Endothelial cell of umbilical vein (primary cell): ENCODE measurements around the gene COL4A1. TPM values are rescaled to one million over a fixed set of nuclear protein-coding genes. Genes with fewer than 3 reads are reported as not detected.
"Not testable (repeated sequence)": the region's sequence is repeated elsewhere in the genome, so short reads cannot be mapped to it uniquely, and the experiment has no call there.

Experiments
- BruUV-seq: library from RNA; stranded (reverse); fragments of 400-500 nt; replicated peaks from 2 replicates; lab custom pipeline; 2021; lab: Mats Ljungman, UMichigan
- CTCF ChIA-PET: fragments of 300-600, 350-600 bp; sonication (Branson Sonifier 250); formaldehyde crosslinking; loops from one replicate; lab custom pipeline; 2021; ENCODE audit warnings: antibody characterized with exemption, inconsistent platforms; lab: Charles Lee
- POLR2A ChIA-PET: fragments of 300-600, 350-600 bp; sonication (Branson Sonifier 250); formaldehyde crosslinking; loops from one replicate; lab custom pipeline; 2021; ENCODE audit warnings: antibody characterized with exemption, inconsistent platforms; lab: Charles Lee
- DNase-seq: peaks from one replicate; pipeline ENCODE4 v3.0.0-alpha.2; 2011; ENCODE audit warnings: low read depth, low spot score
- FAIRE-seq: peaks from 2 replicates; lab custom pipeline; 2011; peaks lifted over from hg19 to GRCh38; lab: Jason Lieb, UNC
- H2AFZ ChIP-seq: 2 replicates; pipeline ENCODE4 v1.6.0; 2012; ENCODE audit warnings: low read depth, low read length, control low read depth, inconsistent platforms
- H3K27ac ChIP-seq: 2 replicates; pipeline ENCODE4 v1.5.1; 2011; ENCODE audit warnings: low read depth, mild to moderate bottlenecking, control low read depth, low read length, moderate library complexity; ENCODE audit not compliant: insufficient read depth
- H3K27me3 ChIP-seq, 2 experiments: 2 replicates each; pipeline versions ENCODE4 v1.6.0 to v1.6.1; 2011; ENCODE audit warnings: low read length in 2 of 2, mixed read lengths in 1 of 2; ENCODE audit not compliant: control insufficient read depth in 2 of 2, insufficient read depth in 2 of 2
- H3K36me3 ChIP-seq, 2 experiments: 2 replicates in 1 of 2; 3 replicates in 1 of 2; pipeline ENCODE4 v1.5.1; 2011; ENCODE audit warnings: low read length in 2 of 2, mild to moderate bottlenecking in 1 of 2, moderate library complexity in 1 of 2; ENCODE audit not compliant: control insufficient read depth in 2 of 2, insufficient read depth in 2 of 2; ENCODE audit errors: extremely low read depth in 1 of 2
- H3K4me1 ChIP-seq: 3 replicates; pipeline ENCODE4 v1.5.1; 2011; ENCODE audit warnings: mild to moderate bottlenecking, low read length; ENCODE audit not compliant: control insufficient read depth, insufficient read depth; ENCODE audit errors: extremely low read depth
- H3K4me2 ChIP-seq: 2 replicates; pipeline ENCODE4 v1.6.1; 2011; ENCODE audit warnings: low read length, control low read depth, mixed read lengths; ENCODE audit not compliant: insufficient read depth
- H3K4me3 ChIP-seq, 3 experiments: fragments of 200-600 bp in 1 of 3; sonication (generic), shearing (Covaris generic) in 1 of 3; replicated peaks in 1 of 3; 2 replicates each; pipeline ENCODE4 v1.5.1; 2011 to 2016; ENCODE audit warnings: control low read depth in 3 of 3, low read length in 3 of 3, mild to moderate bottlenecking in 2 of 3, inconsistent platforms in 1 of 3, low read depth in 1 of 3, moderate library complexity in 1 of 3; ENCODE audit not compliant: insufficient read depth in 1 of 3
- H3K79me2 ChIP-seq: 2 replicates; pipeline ENCODE4 v1.6.0; 2012; ENCODE audit warnings: low read length, inconsistent platforms; ENCODE audit not compliant: control insufficient read depth, insufficient read depth
- H3K9ac ChIP-seq: replicated peaks from 2 replicates; pipeline ENCODE3; 2011; ENCODE audit warnings: low read length, control low read depth; ENCODE audit not compliant: insufficient read depth; ENCODE audit errors: extremely low read depth
- H3K9me1 ChIP-seq: replicated peaks from 3 replicates; pipeline ENCODE4 v1.6.0; 2011; ENCODE audit warnings: mild to moderate bottlenecking, low read length; ENCODE audit not compliant: control insufficient read depth, insufficient read depth; ENCODE audit errors: extremely low read depth
- H3K9me3 ChIP-seq: replicated peaks from 2 replicates; pipeline ENCODE4 v1.5.1; 2012; ENCODE audit warnings: low read length, inconsistent platforms; ENCODE audit not compliant: control insufficient read depth, insufficient read depth
- H4K20me1 ChIP-seq: replicated peaks from 2 replicates; pipeline ENCODE3; 2011; ENCODE audit warnings: mild to moderate bottlenecking, low read length; ENCODE audit not compliant: control insufficient read depth, insufficient read depth; ENCODE audit errors: extremely low read depth
- EZH2 ChIP-seq: IDR thresholded peaks from 2 replicates; pipeline ENCODE4 v1.6.1; 2012; ENCODE audit warnings: borderline replicate concordance, low read depth, mild to moderate bottlenecking, moderate library complexity, low read length, inconsistent platforms; ENCODE audit not compliant: severe bottlenecking
- FOS ChIP-seq: IDR thresholded peaks from 2 replicates; pipeline ENCODE4 v1.6.1; 2011; ENCODE audit warnings: mild to moderate bottlenecking, low read length, moderate library complexity, borderline replicate concordance; ENCODE audit not compliant: insufficient read depth
- GATA2 ChIP-seq: IDR thresholded peaks from 2 replicates; pipeline ENCODE4 v1.7.0; 2011; ENCODE audit warnings: low read depth, mild to moderate bottlenecking, moderate library complexity, mixed read lengths, low read length; ENCODE audit not compliant: insufficient read length, insufficient read depth
- JUN ChIP-seq: IDR thresholded peaks from 2 replicates; pipeline ENCODE4 v1.6.1; 2011; ENCODE audit warnings: borderline replicate concordance, low read depth; ENCODE audit not compliant: insufficient read length, insufficient read depth
- MYC ChIP-seq: IDR thresholded peaks from one replicate; pipeline ENCODE4 v1.6.1; 2011; ENCODE audit warnings: mild to moderate bottlenecking, low read depth, low read length
- POLR2A ChIP-seq: IDR thresholded peaks from 2 replicates; pipeline ENCODE4 v1.6.1; 2012; ENCODE audit warnings: low read depth, mild to moderate bottlenecking, control low read depth, low read length
- POLR2AphosphoS5 ChIP-seq: IDR thresholded peaks from 2 replicates; pipeline ENCODE4 v1.6.1; 2012; ENCODE audit warnings: low read depth, mild to moderate bottlenecking, control low read depth, low read length, moderate library complexity; ENCODE audit not compliant: insufficient read depth
- dilution Hi-C: fragments of 300-500 bp; cut with MboI; formaldehyde crosslinking; loops from one replicate; pipeline ENCODE4 v1.15.0; 2019; ENCODE audit warnings: low sequenced_read_pairs; ENCODE audit not compliant: extremely low pct_ligation_motif_present
- intact Hi-C: fragments of 100-400 bp; cut with micrococcal nuclease; formaldehyde crosslinking; loops from one replicate; pipeline ENCODE4 v1.10.0; 2022
- polyA plus RNA-seq, 4 experiments: library from polyadenylated mRNA; depleted of rRNA in 3 of 4; stranded (reverse) in 3 of 4; unstranded in 1 of 4; fragments of >200 nt; gene quantifications; 2 replicates each; pipeline versions ENCODE4 v1.2.1 to v1.2.3, GENCODE V29; 2011 to 2012; ENCODE audit warnings: missing spikeins in 1 of 4
- total RNA-seq: library from RNA; stranded (reverse); gene quantifications from 2 replicates; pipeline ENCODE4 v1.2.3, GENCODE V29; 2021
- TF ChIP-seq, protein P1 (sequence below): IDR thresholded peaks from 2 replicates; pipeline ENCODE4 v1.6.1; 2011; ENCODE audit not compliant: insufficient read depth, insufficient read length

Gene COL4A1
- total and polyA plus RNA-seq, 2 donors (not counting 3 experiments of a cell fraction or from before 2014, with no cell fraction given) = 384 to 1,119 TPM

DNA sequence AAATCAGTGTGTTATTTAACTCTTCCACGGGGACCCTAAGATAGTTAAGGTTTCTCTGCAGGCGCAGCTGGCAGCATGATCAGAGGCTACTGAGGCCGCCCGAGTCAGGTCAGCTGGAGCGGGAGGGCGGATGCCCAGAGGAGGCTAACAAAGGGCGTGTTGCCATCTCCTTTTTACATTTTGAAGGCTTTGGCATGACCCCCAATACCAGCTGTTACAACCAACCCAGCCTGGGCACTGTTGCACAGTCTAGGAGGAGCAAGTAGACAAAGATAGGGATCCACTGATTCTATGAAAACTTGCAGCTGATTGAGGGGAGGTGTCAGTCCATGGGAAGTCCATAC lies 15.8 kb upstream of the COL4A1 start:
- ChIA-PET POLR2A (interaction anchor here (0.8 kb wide), 1 partner anchor 16 kb away, joined by 3 read pairs; the partner anchor contains the start of genes COL4A1 and COL4A2), CTCF (interaction anchor here (0.8 to 1.7 kb wide), 9 partner anchors 12 to 89 kb away, joined by 3 to 11 read pairs (median 4); no protein-coding TSS in a partner anchor)
- peaks cover 42% of the 10 kb centered on the region for H3K4me1 ChIP-seq
- H2AFZ ChIP-seq = no peak overlapping the region
- BruUV-seq = no TSS peak
- no peaks in the 10 kb centered on the region for H3K9me1 ChIP-seq
- no peak for TF ChIP-seq GATA2
- TF ChIP-seq FOS = no peak
- no peak for TF ChIP-seq JUN
- TF ChIP-seq POLR2A = no peak
- TF ChIP-seq, protein P1, sequence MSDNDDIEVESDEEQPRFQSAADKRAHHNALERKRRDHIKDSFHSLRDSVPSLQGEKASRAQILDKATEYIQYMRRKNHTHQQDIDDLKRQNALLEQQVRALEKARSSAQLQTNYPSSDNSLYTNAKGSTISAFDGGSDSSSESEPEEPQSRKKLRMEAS = no peak
- no peak overlapping the region for H3K27ac ChIP-seq
- peaks cover 63% of the 10 kb centered on the region for H3K79me2 ChIP-seq
- H3K27me3 ChIP-seq = no peaks in the 10 kb centered on the region
- FAIRE-seq (no peak), DNase-seq (no peak)
- intact Hi-C loops = no loop called here
- H3K4me3 ChIP-seq = no peak overlapping the region
- no peaks in the 10 kb centered on the region for H4K20me1 ChIP-seq
- H3K4me2 ChIP-seq = no peak overlapping the region
- dilution Hi-C loops = no loop called here
- no peaks in the 10 kb centered on the region for H3K36me3 ChIP-seq
- no peak overlapping the region for H3K9ac ChIP-seq
- no peaks in the 10 kb centered on the region for H3K9me3 ChIP-seq

- Histone ChIP-seq H3K4me1 (peaks cover 42% of the 10 kb centered on the region), H3K9ac (no peak overlapping the region), H4K20me1 (no peaks in the 10 kb centered on the region), H3K27ac (peak overlapping the region; percentile 13), H2AFZ (no peak overlapping the region), H3K4me2 (no peak overlapping the region), H3K79me2 (peaks cover 63% of the 10 kb centered on the region), H3K9me3 (no peaks in the 10 kb centered on the region), H3K4me3 (no peak overlapping the region), H3K9me1 (no peaks in the 10 kb centered on the region), H3K27me3 (no peaks in the 10 kb centered on the region), H3K36me3 (no peaks in the 10 kb centered on the region)
- DNase-seq (no peak), FAIRE-seq (no peak)
- no peak for TF ChIP-seq EZH2
- no peak for TF ChIP-seq JUN
- no peak for TF ChIP-seq FOS
- no peak for TF ChIP-seq POLR2AphosphoS5
- TF ChIP-seq GATA2 = no peak
- TF ChIP-seq MYC = no peak
- no peak for TF ChIP-seq POLR2A
- intact Hi-C loops = no loop called here
- ChIA-PET CTCF (interaction anchor here (0.9 to 1.7 kb wide), 3 partner anchors 12 to 89 kb away, joined by 4 to 5 read pairs (median 4); no protein-coding TSS in a partner anchor), POLR2A (no interaction called here)
- dilution Hi-C loops = no loop called here
- no TSS peak for BruUV-seq
These were observed 15.3 kb upstream of the COL4A1 start for GRCh38 chr13:110322126-110322827.

GRCh38 chr13:110321573-110321972 lies 14.6 kb upstream of the COL4A1 start:
- H3K27me3 ChIP-seq, H4K20me1 ChIP-seq, intact Hi-C loops, dilution Hi-C loops, POLR2A ChIA-PET, H3K36me3 ChIP-seq, H2AFZ ChIP-seq, DNase-seq, CTCF ChIA-PET, BruUV-seq, H3K4me2 ChIP-seq, H3K9me3 ChIP-seq, H3K9ac ChIP-seq, H3K4me3 ChIP-seq, H3K9me1 ChIP-seq, FAIRE-seq: not testable (repeated sequence)
- Histone ChIP-seq H3K79me2 (peaks cover 63% of the 10 kb centered on the region), H3K27ac (peak overlapping the region; percentile 13), H3K4me1 (peaks cover 42% of the 10 kb centered on the region)
